H1 (cell line): Measurements from ENCODE around the gene CSH1.
A peak's percentile ranks its signal among the peaks of the same experiment; 100 is the strongest.
"Not testable (repeated sequence)": the region's sequence is repeated elsewhere in the genome, so short reads cannot be mapped to it uniquely, and the experiment has no call there.

ENCODE experiments used
- CTCF ChIP-seq, 3 experiments: IDR thresholded peaks; 1 replicate in 2 of 3; 2 replicates in 1 of 3; pipeline versions ENCODE4 v1.5.1 to v1.6.1; 2011; ENCODE audit warnings: low read length in 3 of 3, mild to moderate bottlenecking in 3 of 3, inconsistent platforms in 2 of 3, low read depth in 1 of 3, moderate library complexity in 1 of 3; ENCODE audit not compliant: insufficient read depth in 1 of 3; ENCODE audit errors: control extremely low read depth in 1 of 3
- EP300 ChIP-seq, 2 experiments: IDR thresholded peaks; 1 replicate in 1 of 2; 2 replicates in 1 of 2; pipeline ENCODE4 v1.6.1; 2011 to 2012; ENCODE audit warnings: low read depth in 2 of 2, low read length in 2 of 2, mild to moderate bottlenecking in 2 of 2, borderline replicate concordance in 1 of 2, inconsistent platforms in 1 of 2, moderate library complexity in 1 of 2
- EZH2 ChIP-seq: fragments of 200-600 bp; sonication (generic); IDR thresholded peaks from 2 replicates; pipeline ENCODE4 v1.7.1; 2012; ENCODE audit warnings: low read depth, mild to moderate bottlenecking, moderate library complexity, low read length, inconsistent platforms; ENCODE audit not compliant: severe bottlenecking

GRCh38 chr17:63869491-63870291 is 26.7 kb downstream of the CSH1 start:
- TF ChIP-seq CTCF (IDR thresholded peaks at IDR 0.05; ENCODE audit: control extremely low read depth in 1 of 3, insufficient read depth in 1 of 3, low read depth in 1 of 3, low read length in 3 of 3), result peak in 2 of 3 experiments; percentile 13 to 23; a peak in 1 of 4 replicates
- not testable (repeated sequence) for TF ChIP-seq EZH2; EP300 (IDR thresholded peaks at IDR 0.05; ENCODE audit: borderline replicate concordance in 1 of 2, low read depth in 2 of 2, low read length in 2 of 2)
